MM.1S (cell line): ENCODE measurements around the gene CACHD1.

ENCODE experiments used
- DNase-seq: peaks from one replicate; pipeline ENCODE4 v3.0.0-alpha.2; 2015
- H2AFZ ChIP-seq: fragments of 300-600 bp; sonication (generic); 2 replicates; pipeline ENCODE4 v1.6.0; 2016; ENCODE audit warnings: antibody characterized with exemption, low read length
- H3F3A ChIP-seq: fragments of 300-600 bp; sonication (generic); 2 replicates; pipeline ENCODE4 v1.6.1; 2016; ENCODE audit warnings: mild to moderate bottlenecking, antibody characterized with exemption, low read length, moderate library complexity, mixed read lengths; ENCODE audit not compliant: insufficient read depth
- H3K27ac ChIP-seq: fragments of 300-600 bp; sonication (generic); 2 replicates; pipeline ENCODE4 v1.5.1; 2016; ENCODE audit warnings: mild to moderate bottlenecking, low read length
- H3K27me3 ChIP-seq: fragments of 300-600 bp; sonication (generic); replicated peaks from 2 replicates; pipeline ENCODE4 v1.6.0; 2016; ENCODE audit warnings: low read length; ENCODE audit not compliant: insufficient read depth
- H3K36me3 ChIP-seq: fragments of 300-600 bp; sonication (generic); replicated peaks from 2 replicates; pipeline ENCODE4 v1.6.1; 2016; ENCODE audit warnings: mild to moderate bottlenecking, low read length, mixed read lengths; ENCODE audit not compliant: insufficient read depth
- H3K4me1 ChIP-seq: fragments of 300-600 bp; sonication (generic); 2 replicates; pipeline ENCODE4 v1.6.1; 2016; ENCODE audit warnings: low read length, mixed read lengths
- H3K4me2 ChIP-seq: fragments of 300-600 bp; sonication (generic); 2 replicates; pipeline ENCODE4 v1.6.0; 2016; ENCODE audit warnings: low read depth, low read length
- H3K4me3 ChIP-seq: fragments of 300-600 bp; sonication (generic); 2 replicates; pipeline ENCODE4 v1.5.1; 2016; ENCODE audit warnings: low read length, mixed read lengths
- H3K79me2 ChIP-seq: fragments of 300-600 bp; sonication (generic); 2 replicates; pipeline ENCODE4 v1.6.1; 2016; ENCODE audit warnings: mixed run types, low read length, mixed read lengths
- H3K9ac ChIP-seq: fragments of 300-600 bp; sonication (generic); 2 replicates; pipeline ENCODE4 v1.6.1; 2016; ENCODE audit warnings: low read length, mixed read lengths
- H3K9me2 ChIP-seq: fragments of 300-600 bp; sonication (generic); replicated peaks from 2 replicates; pipeline ENCODE4 v1.6.1; 2016; ENCODE audit warnings: mild to moderate bottlenecking, low read length, mixed read lengths; ENCODE audit not compliant: insufficient read depth
- H3K9me3 ChIP-seq: fragments of 300-600 bp; sonication (generic); replicated peaks from 2 replicates; pipeline ENCODE4 v1.6.1; 2016; ENCODE audit warnings: mild to moderate bottlenecking, low read length, mixed read lengths; ENCODE audit not compliant: insufficient read depth
- H4K20me1 ChIP-seq: fragments of 300-600 bp; sonication (generic); 2 replicates; pipeline ENCODE4 v1.6.1; 2016; ENCODE audit warnings: mild to moderate bottlenecking, low read length, moderate library complexity, mixed read lengths; ENCODE audit not compliant: insufficient read depth
- EZH2 ChIP-seq: fragments of 300-600 bp; sonication (generic); optimal IDR thresholded peaks from 2 replicates; pipeline ENCODE3; 2017; ENCODE audit warnings: low read depth, mild to moderate bottlenecking, antibody characterized with exemption, low read length, mixed read lengths
- EZH2phosphoT487 ChIP-seq: fragments of 300-600 bp; sonication (generic); IDR thresholded peaks from 2 replicates; pipeline ENCODE4 v1.6.1; 2018; ENCODE audit warnings: antibody characterized with exemption, low read length
- TF ChIP-seq, protein P1 (sequence below): fragments of 300-600 bp; sonication (generic); IDR thresholded peaks from 2 replicates; pipeline ENCODE4 v1.5.1; 2016; ENCODE audit warnings: antibody characterized with exemption, low read length, mixed read lengths

Gene CACHD1

DNA sequence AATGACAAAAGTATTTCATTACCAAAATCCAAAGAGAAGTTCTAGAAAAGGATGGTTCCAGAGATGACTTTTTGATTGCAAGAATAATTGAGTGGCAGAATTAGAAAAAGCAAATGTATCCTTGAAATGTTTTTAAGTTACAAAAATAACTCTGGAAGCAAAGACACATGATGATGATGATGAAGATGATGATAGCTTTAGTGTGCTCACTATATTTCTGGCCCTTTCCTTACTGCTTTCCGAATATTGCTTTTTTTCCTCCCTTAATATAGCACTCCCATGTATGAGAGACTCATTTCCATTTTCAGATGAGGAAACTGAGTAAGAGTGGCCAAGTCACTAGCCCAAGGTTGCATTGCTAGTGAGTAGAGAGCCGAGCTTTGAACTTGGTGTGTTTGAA, 54.7 kb downstream of the CACHD1 start:
- no peak for DNase-seq
- TF ChIP-seq EZH2phosphoT487 (no peak), EZH2 (no peak)
- TF ChIP-seq, protein P1, sequence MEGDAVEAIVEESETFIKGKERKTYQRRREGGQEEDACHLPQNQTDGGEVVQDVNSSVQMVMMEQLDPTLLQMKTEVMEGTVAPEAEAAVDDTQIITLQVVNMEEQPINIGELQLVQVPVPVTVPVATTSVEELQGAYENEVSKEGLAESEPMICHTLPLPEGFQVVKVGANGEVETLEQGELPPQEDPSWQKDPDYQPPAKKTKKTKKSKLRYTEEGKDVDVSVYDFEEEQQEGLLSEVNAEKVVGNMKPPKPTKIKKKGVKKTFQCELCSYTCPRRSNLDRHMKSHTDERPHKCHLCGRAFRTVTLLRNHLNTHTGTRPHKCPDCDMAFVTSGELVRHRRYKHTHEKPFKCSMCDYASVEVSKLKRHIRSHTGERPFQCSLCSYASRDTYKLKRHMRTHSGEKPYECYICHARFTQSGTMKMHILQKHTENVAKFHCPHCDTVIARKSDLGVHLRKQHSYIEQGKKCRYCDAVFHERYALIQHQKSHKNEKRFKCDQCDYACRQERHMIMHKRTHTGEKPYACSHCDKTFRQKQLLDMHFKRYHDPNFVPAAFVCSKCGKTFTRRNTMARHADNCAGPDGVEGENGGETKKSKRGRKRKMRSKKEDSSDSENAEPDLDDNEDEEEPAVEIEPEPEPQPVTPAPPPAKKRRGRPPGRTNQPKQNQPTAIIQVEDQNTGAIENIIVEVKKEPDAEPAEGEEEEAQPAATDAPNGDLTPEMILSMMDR, result no peak
- no peaks in the 10 kb centered on the region for H3F3A ChIP-seq

DNA sequence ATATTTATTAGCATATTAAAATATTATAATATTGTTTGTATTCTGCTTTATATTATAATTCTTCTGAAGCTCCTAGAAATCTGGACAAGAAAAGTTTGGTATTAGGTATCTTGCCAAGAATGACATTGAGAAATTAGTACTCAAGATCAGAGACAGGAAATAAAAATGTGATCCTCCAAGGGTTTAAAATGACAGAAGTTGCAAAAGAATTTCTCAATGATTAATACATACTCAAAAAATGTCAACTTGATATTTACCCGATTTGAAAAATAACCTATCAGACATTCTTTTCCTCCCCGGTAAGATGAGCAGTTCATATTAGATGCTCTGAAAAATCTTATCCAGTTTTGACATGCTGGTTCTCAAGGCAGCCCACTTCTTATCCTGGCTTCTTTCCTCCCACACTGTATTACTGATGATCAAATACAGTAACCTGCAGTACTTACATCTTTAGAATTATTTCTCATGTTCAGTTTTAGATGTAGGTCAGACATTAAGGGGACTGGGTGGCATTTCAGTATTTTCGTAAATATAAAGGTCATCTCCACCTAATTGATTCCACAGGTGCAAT, 55.3 kb downstream of the CACHD1 start:
- Histone ChIP-seq H3K36me3 (no peaks in the 10 kb centered on the region), H3K4me3 (no peak overlapping the region), H4K20me1 (no peaks in the 10 kb centered on the region), H3K4me2 (no peak overlapping the region), H3K79me2 (no peaks in the 10 kb centered on the region), H2AFZ (no peak overlapping the region), H3K27ac (no peak overlapping the region), H3K9me2 (no peaks in the 10 kb centered on the region), H3K9me3 (no peaks in the 10 kb centered on the region), H3F3A (no peaks in the 10 kb centered on the region), H3K4me1 (no peaks in the 10 kb centered on the region), H3K27me3 (no peaks in the 10 kb centered on the region), H3K9ac (no peak overlapping the region)
- TF ChIP-seq EZH2, result no peak
- TF ChIP-seq EZH2phosphoT487, result no peak
- TF ChIP-seq, protein P1, result no peak
- DNase-seq, result no peak

More for the DNA sequence above, 54.7 kb downstream of the CACHD1 start:
- no peaks in the 10 kb centered on the region for H3K27me3 ChIP-seq
- H3K9me3 ChIP-seq, result no peaks in the 10 kb centered on the region
- H3K4me3 ChIP-seq, result no peak overlapping the region
- no peak overlapping the region for H2AFZ ChIP-seq
- no peaks in the 10 kb centered on the region for H4K20me1 ChIP-seq
- H3K36me3 ChIP-seq, result no peaks in the 10 kb centered on the region
- H3K9me2 ChIP-seq, result no peaks in the 10 kb centered on the region
- no peak overlapping the region for H3K27ac ChIP-seq
- no peaks in the 10 kb centered on the region for H3K79me2 ChIP-seq
- no peaks in the 10 kb centered on the region for H3K4me1 ChIP-seq
- no peak overlapping the region for H3K4me2 ChIP-seq
- H3K9ac ChIP-seq, result no peak overlapping the region

DNA sequence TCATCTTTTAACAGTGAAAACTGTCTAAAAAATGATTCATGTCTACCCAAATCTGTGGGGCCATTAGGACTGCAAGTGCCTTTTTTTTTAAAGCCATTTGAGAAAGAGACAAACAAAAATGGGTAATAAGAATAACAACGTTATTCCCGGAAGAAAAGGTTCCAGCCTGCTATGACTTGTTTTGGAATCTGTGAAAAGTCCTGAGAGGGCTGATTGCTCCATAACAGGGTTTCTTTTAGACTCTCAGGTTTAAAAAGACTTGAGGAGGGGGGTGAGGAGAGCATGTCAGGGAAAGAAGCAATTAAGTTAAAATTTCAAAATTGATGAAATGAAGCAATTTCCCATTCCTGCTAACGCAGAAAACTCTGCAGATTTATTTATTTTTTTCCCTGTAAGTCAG, 56.4 kb downstream of the CACHD1 start:
- H3F3A ChIP-seq, result no peaks in the 10 kb centered on the region
- no peaks in the 10 kb centered on the region for H3K9me3 ChIP-seq
- H4K20me1 ChIP-seq, result no peaks in the 10 kb centered on the region
- no peak for DNase-seq
- H3K79me2 ChIP-seq, result no peaks in the 10 kb centered on the region
- TF ChIP-seq, protein P1, result no peak
- H3K27me3 ChIP-seq, result no peaks in the 10 kb centered on the region
- no peak overlapping the region for H3K9ac ChIP-seq
- no peak overlapping the region for H2AFZ ChIP-seq
- no peaks in the 10 kb centered on the region for H3K4me1 ChIP-seq
- H3K9me2 ChIP-seq, result no peaks in the 10 kb centered on the region
- H3K4me2 ChIP-seq, result no peak overlapping the region
- H3K36me3 ChIP-seq, result no peaks in the 10 kb centered on the region
- H3K4me3 ChIP-seq, result no peak overlapping the region
- H3K27ac ChIP-seq, result no peak overlapping the region
